ENCODE measurements around the gene CD68.

Gene CD68, protein sequence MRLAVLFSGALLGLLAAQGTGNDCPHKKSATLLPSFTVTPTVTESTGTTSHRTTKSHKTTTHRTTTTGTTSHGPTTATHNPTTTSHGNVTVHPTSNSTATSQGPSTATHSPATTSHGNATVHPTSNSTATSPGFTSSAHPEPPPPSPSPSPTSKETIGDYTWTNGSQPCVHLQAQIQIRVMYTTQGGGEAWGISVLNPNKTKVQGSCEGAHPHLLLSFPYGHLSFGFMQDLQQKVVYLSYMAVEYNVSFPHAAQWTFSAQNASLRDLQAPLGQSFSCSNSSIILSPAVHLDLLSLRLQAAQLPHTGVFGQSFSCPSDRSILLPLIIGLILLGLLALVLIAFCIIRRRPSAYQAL

DNA sequence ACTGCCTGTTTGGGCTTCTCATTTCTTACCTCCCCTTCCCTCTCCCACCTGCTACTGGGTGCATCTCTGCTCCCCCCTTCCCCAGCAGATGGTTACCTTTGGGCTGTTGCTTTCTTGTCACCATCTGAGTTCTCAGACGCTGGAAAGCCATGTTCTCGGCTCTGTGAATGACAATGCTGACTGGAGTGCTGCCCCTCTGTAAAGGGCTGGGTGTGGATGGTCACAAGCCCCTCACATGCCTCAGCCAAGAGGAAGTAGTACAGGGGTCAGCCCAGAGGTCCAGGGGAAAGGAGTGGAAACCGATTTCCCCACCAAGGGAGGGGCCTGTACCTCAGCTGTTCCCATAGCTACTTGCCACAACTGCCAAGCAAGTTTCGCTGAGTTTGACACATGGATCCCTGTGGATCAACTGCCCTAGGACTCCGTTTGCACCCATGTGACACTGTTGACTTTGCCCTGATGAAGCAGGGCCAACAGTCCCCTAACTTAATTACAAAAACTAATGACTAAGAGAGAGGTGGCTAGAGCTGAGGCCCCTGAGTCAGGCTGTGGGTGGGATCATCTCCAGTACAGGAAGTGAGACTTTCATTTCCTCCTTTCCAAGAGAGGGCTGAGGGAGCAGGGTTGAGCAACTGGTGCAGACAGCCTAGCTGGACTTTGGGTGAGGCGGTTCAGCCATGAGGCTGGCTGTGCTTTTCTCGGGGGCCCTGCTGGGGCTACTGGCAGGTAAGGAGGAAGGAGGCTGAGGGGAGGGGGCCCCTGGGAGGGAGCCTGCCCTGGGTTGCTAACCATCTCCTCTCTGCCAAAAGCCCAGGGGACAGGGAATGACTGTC is at the start of gene CD68:
Gene CD68, plus strand, starts transcription at position 638 of the 833 bp plus-strand sequence. Its CDS starts 40 bp downstream, at position 678.
- peak; percentile 60 for DNase-seq (ENCODE audit: low read depth)

DNA sequence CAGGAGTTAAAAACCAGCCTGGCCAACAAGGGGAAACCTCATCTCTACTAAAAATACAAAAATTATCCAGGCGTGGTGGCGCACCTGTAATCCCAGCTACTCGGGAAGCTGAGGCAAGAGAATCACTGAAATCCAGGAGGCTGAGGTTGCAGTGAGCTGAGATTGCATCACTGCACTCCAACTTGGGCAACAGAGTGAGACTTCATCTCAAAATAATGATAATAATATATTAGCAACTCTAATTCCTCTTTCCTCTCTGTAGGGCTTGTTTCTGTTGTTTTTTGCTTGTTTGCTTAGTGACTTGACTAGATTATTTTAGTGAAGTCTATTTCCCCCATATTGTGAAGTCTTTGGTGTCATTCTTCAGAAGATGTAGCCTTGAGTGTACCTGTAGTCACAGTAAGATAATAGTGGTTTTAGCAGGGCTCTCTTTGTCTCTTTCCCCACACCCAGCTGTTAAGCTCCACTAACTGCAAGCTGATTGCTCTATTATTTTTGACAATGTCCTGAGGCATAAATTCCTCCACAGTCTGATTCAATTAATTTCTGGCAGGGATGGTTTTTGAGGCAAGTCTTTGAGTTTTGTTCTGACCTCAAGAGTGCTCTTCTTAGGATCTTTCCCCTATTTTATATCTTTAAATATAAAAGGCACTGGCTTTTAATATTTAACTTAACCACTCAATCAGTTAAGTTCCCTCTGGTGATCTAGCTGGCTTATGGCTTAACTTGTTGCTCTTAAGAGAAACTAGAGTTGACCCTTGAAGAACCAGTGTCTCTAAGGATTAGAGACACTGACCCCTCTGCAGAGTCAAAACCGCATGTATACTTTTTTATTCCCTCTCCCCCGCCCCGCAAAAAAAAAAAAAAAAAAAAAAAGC is 49.2 kb upstream of the CD68 start:
- DNase-seq (ENCODE audit: low read depth): no peak

DNA sequence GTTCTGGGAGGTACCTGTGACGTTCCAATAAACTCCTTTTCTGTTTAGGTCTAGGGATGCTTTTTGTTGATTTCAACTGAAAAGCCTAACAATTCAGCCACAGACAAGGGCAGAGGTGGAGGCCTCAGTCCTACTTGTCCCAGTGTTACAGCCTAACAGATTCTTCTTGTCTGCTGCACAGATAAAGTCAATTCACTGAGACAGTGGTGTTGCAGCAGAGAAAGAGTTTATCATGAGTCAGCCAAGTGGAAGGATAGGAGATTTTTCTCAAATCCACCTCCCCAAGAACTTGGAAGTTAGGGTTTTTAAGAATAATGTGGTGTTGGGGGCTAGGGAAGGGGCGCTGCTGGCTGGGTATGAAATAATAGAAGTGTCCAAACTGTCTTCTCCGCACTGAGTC is 41.4 kb upstream of the CD68 start:
- DNase-seq (ENCODE audit: low read depth): no peak

DNA sequence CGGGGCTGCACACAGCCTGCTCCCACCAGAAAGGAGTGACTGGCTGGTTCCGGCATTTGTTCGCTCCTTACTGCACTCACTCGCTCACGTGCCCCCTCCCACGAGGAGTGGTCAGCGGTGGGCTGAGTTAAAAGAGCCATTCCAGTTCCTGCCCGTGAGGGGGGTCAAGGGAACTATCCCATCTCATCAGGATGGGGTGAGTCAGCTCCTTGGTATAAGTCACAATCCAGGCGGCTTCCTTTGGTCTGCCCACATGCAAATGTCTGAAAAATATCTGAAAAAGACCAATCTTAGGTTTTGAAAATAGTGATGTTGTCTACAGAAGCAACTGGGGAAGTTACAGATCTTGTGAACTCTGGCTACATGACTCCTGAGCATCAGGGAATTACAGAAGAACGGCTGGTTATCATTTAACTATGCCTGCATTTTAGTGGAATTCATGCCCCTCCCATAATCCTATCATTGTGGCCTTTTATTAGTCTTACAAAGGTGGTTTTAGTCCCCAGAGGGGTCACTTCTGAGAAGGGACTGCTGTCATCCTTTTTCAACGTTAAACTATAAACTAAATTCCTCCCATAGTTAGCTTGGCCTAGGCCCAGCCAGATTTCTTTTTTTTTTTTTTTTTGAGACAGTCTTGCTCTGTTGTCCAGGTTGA is 40.4 kb upstream of the CD68 start:
- DNase-seq (ENCODE audit: low read depth): no peak

DNA sequence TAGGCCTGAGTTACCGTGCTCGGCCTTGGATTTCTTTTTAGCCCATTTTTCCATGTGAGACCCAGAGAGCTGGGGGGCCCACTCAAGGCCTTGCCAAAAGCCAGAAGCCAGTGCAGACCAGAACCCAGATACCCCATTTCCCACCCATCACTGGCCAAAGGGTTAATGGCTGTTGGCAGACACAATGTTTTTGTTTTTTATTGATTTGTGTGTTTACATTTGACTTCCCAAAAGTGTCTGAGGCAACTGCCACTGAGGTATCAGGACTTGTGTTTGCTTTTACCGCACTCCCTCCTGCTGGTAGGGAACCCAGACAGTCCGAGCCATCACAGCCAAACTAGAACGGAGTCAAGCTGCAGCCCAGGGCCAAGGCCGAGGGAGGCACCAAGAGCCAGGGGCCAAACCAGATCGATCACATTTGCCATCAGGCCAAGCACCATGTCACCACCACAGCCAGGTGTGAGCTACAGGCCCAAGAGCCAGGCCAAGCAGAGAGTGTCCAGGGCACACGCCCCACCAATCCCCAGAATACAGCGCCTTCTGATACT is 38.3 kb upstream of the CD68 start:
- DNase-seq (ENCODE audit: low read depth): no peak

DNA sequence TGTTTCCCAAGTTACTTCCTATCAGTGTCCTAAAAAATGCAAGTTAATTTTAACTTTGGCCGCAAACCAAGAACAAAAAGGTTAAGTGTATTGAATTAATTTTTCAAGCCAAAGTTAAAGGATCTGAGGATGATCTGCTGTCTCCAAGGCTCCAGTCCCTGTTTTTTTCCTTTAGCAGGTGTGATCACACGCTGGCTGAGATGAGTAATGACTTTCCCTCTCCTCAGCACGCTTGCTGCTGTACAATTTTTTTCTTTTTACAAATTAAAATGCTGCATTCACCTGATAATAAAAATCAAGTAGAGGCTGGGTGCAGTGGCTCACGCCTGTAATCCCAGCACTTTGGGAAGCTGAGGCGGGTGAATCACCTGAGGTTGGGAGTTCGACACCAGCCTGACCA is 34.5 kb upstream of the CD68 start:
- DNase-seq (ENCODE audit: low read depth): no peak

DNA sequence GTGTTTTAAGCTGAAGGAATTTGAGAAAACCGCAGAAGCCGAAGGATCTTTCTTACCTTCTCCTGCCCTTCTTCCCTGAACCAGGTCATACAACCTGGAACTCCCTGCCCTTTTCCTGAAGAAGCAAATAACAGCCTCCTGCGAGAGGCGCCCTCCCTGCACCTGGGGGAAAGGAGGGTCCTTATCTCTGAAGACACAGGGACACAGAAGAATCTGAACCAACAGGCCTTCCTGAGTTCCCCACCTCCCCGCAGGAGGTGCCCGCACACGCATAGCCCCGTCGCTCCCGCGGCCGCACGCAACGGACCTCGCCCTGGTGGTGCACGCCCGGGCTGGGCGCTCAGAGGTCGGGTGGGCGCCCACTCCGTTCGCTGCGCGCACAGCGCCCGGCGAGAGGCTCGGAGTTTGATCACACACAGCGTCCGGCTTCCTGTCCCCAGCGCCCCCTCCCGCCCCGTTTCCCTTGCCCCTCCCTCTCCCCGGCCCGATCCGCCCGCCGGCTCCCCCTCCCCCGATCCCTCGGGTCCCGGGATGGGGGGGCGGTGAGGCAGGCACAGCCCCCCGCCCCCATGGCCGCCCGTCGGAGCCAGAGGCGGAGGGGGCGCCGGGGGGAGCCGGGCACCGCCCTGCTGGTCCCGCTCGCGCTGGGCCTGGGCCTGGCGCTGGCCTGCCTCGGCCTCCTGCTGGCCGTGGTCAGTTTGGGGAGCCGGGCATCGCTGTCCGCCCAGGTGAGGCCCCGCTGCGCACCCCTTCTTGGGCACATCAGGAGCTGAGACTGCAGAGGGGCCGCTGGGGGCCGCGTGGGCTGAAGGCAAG is 30.6 kb upstream of the CD68 start, which contains the start of gene TNFSF12:
Gene TNFSF12, plus strand, starts transcription at position 474 of the 816 bp plus-strand sequence. Its CDS starts 96 bp downstream, at position 570.
- DNase-seq (ENCODE audit: low read depth): peak; percentile 46

DNA sequence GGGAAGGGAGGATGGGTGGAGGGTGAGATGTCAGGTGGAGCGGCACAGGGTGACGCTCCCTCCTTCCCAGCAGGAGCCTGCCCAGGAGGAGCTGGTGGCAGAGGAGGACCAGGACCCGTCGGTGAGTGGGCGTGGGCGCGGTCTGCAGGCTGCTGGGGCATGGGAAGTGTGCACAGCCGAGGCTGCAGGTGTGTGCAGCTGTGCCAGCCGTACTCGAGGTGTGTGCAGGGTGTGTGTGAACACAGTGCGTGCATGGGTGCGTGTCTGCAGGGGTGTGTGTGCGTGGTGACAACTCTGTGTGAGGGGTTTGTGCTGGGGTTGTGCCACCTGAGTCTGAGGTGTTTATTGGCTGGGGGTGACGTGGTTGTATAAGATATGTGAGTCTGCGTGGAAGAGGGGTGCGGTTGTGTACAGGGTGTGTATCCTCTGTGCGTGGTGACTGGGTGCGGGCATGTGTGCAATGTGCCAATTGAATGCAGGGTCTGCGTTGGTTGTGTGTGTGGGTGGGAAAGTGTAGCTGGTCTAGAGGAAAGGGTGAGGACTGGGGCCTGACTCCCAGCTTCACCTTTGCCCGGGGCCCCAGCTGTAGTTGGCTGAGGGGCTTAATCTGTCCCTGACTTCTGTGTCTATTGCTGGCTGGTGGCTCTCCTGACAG is 29.9 kb upstream of the CD68 start:
- no peak for DNase-seq (ENCODE audit: low read depth)

DNA sequence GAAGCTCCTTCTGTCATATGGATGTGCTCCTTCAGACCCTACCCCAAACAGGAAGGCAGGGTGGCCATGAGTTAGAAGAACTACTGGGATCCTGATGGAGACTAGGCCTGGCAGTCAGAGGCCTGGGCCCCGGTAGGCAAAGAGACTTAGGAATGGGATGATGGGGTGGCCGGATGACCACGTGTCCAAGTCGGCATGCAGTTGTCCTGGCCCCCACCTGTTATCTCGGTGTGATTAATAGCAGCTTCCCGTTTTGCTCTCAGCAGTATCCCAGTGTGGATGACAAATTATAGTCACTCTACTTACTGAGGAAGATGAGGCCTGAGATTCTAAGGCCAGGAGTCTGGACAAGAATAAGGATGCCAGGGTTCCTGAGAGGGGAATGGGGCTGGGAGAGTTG is 29.1 kb upstream of the CD68 start:
- DNase-seq (ENCODE audit: low read depth): no peak

DNA sequence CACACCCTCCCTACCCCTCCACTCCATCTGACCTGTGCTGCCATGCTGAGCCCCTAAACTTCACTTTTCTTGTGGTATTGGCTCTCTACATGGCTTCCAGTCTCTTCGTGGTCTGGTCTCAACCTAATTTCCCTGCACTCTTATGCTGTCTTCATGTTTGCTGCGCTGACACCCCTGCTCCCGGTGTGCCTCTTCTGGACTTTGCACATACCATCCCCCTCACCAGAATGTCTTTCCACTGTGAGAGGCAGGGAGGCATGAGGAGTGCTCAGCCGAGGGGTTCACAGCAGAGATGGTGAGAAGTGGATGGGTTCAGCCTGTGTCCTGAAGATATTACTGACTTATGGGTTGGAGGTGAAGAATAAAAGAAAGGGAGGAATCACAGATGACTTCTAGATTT is 28.0 kb upstream of the CD68 start:
- no peak for DNase-seq (ENCODE audit: low read depth)

DNA sequence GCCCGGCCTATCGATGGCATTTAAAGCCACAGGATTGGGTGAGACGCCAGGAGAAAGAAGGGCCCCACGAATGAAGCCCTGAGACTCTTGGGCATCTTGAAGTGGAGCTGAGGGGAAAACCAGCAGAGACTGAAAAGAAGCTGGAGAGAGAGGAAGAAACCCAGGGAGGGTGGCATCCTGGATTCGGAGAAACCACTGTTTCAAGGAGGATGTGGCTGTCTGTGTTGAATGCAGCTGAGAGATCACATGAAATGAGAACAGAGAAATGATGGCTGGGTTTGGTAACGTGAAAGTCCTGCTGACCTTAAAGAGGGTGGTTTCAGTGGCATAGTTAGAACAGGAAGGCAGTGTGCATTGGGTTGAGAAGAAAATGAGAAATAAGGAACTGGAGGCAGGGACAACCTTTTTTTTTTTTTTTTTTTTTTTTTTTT is 26.8 kb upstream of the CD68 start:
- no peak for DNase-seq (ENCODE audit: low read depth)

DNA sequence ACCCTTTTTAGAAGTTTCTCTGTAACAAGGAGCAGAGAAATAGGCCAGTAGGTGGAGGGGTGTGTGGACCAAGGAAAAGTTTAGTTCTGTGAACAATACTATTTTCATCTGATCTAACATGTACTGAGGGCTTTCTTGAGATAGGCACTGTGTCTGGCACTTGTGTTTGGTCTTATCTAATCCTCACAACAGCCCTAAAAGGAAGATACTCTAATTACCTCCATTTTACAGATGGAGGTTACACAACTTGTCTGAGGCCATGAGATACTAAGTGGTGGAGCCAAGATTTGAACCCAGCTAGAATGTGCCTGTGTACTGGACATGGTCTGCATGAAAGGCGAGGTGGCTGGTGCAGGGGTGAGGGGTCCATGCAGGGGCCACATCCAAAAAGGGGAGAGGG is 26.1 kb upstream of the CD68 start:
- no peak for DNase-seq (ENCODE audit: low read depth)

DNA sequence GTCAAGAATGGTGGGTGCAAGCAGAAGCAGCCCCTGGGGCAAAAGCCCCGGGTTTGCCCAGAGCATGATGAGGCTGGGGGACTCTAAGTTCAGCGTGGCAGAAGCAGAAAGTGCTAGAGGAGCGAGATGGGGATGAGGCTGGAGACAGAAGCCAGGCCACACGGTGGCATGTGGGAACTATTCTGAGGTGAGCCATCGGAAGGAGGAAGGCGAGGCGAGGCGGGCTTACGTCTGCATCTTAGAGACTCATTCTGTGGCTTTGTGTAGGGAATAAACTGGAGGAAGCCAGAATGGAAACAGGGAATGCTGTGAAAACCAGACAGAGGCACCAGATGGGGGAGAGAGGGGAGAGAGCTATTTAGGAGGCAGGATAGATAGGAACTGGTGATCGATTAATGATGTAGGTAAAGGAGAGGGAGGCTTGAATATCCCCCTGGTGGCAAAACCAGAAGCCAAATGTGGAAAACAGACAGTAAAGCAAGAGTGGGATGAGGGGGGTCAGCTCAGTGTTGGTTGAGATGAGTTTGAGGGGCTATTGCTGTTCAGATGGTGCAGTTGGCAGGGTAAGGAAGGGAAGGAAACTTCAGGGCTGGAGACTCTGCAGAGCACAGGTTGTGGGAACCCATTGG is 24.0 kb upstream of the CD68 start:
- no peak for DNase-seq (ENCODE audit: low read depth)

DNA sequence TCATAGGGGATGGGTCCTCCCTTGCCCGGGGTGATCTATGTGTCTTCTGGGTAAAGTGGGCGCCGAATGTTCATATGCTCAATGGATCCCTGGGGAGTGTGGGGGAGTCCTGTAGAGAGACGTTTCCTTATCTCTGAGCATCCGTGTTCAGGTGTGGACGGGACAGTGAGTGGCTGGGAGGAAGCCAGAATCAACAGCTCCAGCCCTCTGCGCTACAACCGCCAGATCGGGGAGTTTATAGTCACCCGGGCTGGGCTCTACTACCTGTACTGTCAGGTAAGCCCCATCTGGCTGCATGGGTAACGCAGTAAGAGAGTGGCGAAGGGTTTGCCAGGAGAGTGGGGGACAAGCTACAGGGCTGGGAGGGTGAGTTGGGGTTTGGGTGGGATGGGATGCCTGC is 22.8 kb upstream of the CD68 start:
- no peak for DNase-seq (ENCODE audit: low read depth)

DNA sequence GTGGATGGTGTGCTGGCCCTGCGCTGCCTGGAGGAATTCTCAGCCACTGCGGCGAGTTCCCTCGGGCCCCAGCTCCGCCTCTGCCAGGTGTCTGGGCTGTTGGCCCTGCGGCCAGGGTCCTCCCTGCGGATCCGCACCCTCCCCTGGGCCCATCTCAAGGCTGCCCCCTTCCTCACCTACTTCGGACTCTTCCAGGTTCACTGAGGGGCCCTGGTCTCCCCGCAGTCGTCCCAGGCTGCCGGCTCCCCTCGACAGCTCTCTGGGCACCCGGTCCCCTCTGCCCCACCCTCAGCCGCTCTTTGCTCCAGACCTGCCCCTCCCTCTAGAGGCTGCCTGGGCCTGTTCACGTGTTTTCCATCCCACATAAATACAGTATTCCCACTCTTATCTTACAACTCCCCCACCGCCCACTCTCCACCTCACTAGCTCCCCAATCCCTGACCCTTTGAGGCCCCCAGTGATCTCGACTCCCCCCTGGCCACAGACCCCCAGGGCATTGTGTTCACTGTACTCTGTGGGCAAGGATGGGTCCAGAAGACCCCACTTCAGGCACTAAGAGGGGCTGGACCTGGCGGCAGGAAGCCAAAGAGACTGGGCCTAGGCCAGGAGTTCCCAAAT is 22.2 kb upstream of the CD68 start:
- no peak for DNase-seq (ENCODE audit: low read depth)

DNA sequence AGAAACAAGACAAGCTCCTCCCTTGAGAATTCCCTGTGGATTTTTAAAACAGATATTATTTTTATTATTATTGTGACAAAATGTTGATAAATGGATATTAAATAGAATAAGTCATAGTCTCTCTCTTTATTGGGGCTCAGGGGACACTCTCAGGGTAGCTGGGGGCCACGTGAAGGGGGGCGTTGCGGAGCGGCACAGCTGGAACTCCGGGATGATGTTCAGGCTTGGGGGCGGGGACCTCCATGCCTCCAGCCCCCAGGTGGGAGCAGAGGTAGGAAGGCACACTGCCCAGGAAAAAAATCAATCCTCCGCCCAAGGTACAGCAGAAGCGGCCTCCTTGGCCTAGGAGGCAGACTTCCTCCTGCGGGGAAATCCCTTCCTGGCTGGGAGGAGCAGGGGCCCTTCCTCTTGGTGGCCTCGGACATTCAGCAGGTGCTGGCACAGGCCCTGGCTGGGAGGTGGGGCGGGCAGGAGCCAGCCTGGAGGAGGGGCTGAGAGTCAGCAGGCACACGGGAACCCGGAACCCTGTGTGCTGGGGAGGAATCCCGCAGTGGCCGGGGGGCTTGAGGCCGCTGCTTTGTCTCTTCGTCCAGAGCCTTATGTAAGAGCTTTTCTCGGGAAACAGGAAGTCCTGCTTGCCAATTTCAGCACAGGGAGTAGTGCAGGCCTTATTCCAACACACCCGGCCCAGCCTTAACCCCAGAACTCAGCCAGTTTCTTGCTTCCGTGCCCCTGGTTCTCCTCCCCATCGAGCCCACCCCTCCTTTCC is 21.5 kb upstream of the CD68 start:
- DNase-seq (ENCODE audit: low read depth): no peak

DNA sequence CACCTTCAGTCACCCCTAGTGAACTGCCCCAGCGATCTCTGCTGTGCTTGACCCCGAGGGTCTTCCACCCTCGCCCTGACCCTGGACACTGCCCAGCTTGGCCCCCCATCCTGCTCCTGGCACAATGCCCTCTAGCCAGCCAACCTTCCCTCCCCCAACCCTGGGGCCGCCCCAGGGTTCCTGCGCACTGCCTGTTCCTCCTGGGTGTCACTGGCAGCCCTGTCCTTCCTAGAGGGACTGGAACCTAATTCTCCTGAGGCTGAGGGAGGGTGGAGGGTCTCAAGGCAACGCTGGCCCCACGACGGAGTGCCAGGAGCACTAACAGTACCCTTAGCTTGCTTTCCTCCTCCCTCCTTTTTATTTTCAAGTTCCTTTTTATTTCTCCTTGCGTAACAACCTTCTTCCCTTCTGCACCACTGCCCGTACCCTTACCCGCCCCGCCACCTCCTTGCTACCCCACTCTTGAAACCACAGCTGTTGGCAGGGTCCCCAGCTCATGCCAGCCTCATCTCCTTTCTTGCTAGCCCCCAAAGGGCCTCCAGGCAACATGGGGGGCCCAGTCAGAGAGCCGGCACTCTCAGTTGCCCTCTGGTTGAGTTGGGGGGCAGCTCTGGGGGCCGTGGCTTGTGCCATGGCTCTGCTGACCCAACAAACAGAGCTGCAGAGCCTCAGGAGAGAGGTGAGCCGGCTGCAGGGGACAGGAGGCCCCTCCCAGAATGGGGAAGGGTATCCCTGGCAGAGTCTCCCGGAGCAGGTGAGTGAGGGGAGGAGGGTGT is 20.7 kb upstream of the CD68 start, which contains the start of gene TNFSF13:
Gene TNFSF13, plus strand, starts transcription at position 207 of the 776 bp plus-strand sequence. Its CDS starts 290 bp downstream, at position 497.
- no peak for DNase-seq (ENCODE audit: low read depth)

All from stimulated activated CD8-positive, alpha-beta memory T cell treated with anti-CD3 and anti-CD28 coated beads, Interleukin-4, amount 100 ng/mL, for 24 hours (primary cell).